Measurements from ENCODE around the gene IRF7. TPM values are rescaled to one million over a fixed set of nuclear protein-coding genes. Genes with fewer than 3 reads are reported as not detected.

IRF7 gene
- total RNA-seq (2014; rRNA removed) = 80.8 and 95.7 TPM in 2 replicates
- percentile 68 among the genes with signal in this experiment for Bru-seq, nascent RNA
- BruChase-seq, experiment 1, labeled RNA remaining after a 6-hour chase = percentile 85 among the genes with signal in this experiment
- BruChase-seq, experiment 2, labeled RNA remaining after a 2-hour chase = percentile 88 among the genes with signal in this experiment
- long read RNA-seq, transcript IRF7-203 (9 exons, 2,051 nt) = minor isoform, 39 of 801 reads
- long read RNA-seq, transcript IRF7-202 (10 exons, 1,807 nt) = minor isoform, 10 of 801 reads
- long read RNA-seq, transcript IRF7-201 (10 exons, 1,992 nt) = major isoform, 150 of 801 reads
- long read RNA-seq, transcript IRF7-205 (11 exons, 1,974 nt) = minor isoform, 146 of 801 reads
- long read RNA-seq, partial matches to known transcripts = 252 of 801 reads
- long read RNA-seq, other reads (novel, unspliced or antisense) = 194 of 801 reads

- ChIA-PET POLR2A (ENCODE audit: unreplicated experiment) (interaction anchor here (0.6 to 0.7 kb wide), 2 partner anchors 21 to 111 kb away, joined by 4 to 6 read pairs; partner anchors contain the start of gene DRD4), CTCF (no interaction called here)
- peaks cover 18% of the 10 kb centered on the region for H4K20me1 ChIP-seq (ENCODE audit: low read length)
- TSS peak; percentile 71 for BruUV-seq (replicated peaks)
- peak; percentile 89 for DNase-seq
- peak within 1 kb of the TSS; percentile 65 for H2AFZ ChIP-seq (ENCODE audit: low read length)
- intact Hi-C loops (cut with micrococcal nuclease) = loop anchor here (10.0 kb wide), 1 partner anchor 51 kb away; the partner anchor contains the start of genes LMNTD2 and RASSF7
- H3K9me2 ChIP-seq (replicated peaks; ENCODE audit: low read length) = no peaks in the 10 kb centered on the region
- H3K79me2 ChIP-seq (ENCODE audit: low read length) = peaks cover 8% of the 10 kb centered on the region; the same call in 1 of the 2 replicates
- peak within 1 kb of the TSS; percentile 65 for H3K9ac ChIP-seq (ENCODE audit: low read length)
- peak within 1 kb of the TSS; percentile 67 for H3K27ac ChIP-seq (ENCODE audit: low read length)
- H3K4me1 ChIP-seq (ENCODE audit: insufficient read depth, low read length) = peaks cover 28% of the 10 kb centered on the region
- H3K4me3 ChIP-seq (ENCODE audit: low read length) = peak within 1 kb of the TSS; percentile 79
- peak; percentile 73 for ATAC-seq
- TF ChIP-seq EZH2phosphoT487 (IDR thresholded peaks at IDR 0.05; ENCODE audit: borderline replicate concordance, low read length) (no peak), CTCF (conservative IDR thresholded peaks at IDR 0.05; ENCODE audit: low read depth, low read length) (no peak), EZH2 (IDR thresholded peaks at IDR 0.05; ENCODE audit: low read length, unreplicated experiment) (no peak)
- H3K4me2 ChIP-seq (ENCODE audit: low read length) = peak within 1 kb of the TSS; percentile 96
- H3K9me3 ChIP-seq (ENCODE audit: low read length) = no peaks in the 10 kb centered on the region
- peaks cover 20% of the 10 kb centered on the region for H3K36me3 ChIP-seq (ENCODE audit: low read depth, low read length)
- peaks cover 7% of the 10 kb centered on the region for H3F3A ChIP-seq (ENCODE audit: low read length, unreplicated experiment)
- H3K27me3 ChIP-seq (ENCODE audit: low read length) = no peaks in the 10 kb centered on the region
These were observed at the start of gene IRF7 for GRCh38 chr11:615504-616319. TSS of gene IRF7 (minus strand) at chr11:615950. CDS start at chr11:615364, 586 bp downstream.

- Histone ChIP-seq H3K27me3 (ENCODE audit: low read length) (no peaks in the 10 kb centered on the region), H3K4me2 (ENCODE audit: low read length) (no peak overlapping the region), H2AFZ (ENCODE audit: low read length) (no peak overlapping the region), H3K9me2 (replicated peaks; ENCODE audit: low read length) (no peaks in the 10 kb centered on the region), H3K27ac (ENCODE audit: low read length) (no peak overlapping the region), H3K36me3 (ENCODE audit: low read depth, low read length) (peaks cover 2% of the 10 kb centered on the region; the same call in 1 of the 2 replicates), H3K9me3 (ENCODE audit: low read length) (no peaks in the 10 kb centered on the region), H3K4me3 (ENCODE audit: low read length) (no peak overlapping the region), H3K9ac (ENCODE audit: low read length) (no peak overlapping the region), H3F3A (ENCODE audit: low read length, unreplicated experiment) (no peaks in the 10 kb centered on the region), H4K20me1 (ENCODE audit: low read length) (no peaks in the 10 kb centered on the region), H3K4me1 (ENCODE audit: insufficient read depth, low read length) (no peaks in the 10 kb centered on the region), H3K79me2 (ENCODE audit: low read length) (no peaks in the 10 kb centered on the region)
- intact Hi-C loops (cut with micrococcal nuclease) = no loop called here
- no peak for DNase-seq
- no TSS peak for BruUV-seq (replicated peaks)
- TF ChIP-seq EZH2 (IDR thresholded peaks at IDR 0.05; ENCODE audit: low read length, unreplicated experiment) = no peak
- no peak for TF ChIP-seq CTCF (conservative IDR thresholded peaks at IDR 0.05; ENCODE audit: low read depth, low read length)
- no peak for TF ChIP-seq EZH2phosphoT487 (IDR thresholded peaks at IDR 0.05; ENCODE audit: borderline replicate concordance, low read length)
- ATAC-seq = no peak
- ChIA-PET CTCF (no interaction called here), POLR2A (ENCODE audit: unreplicated experiment) (no interaction called here)
These were observed 49.4 kb upstream of the IRF7 start for GRCh38 chr11:665062-665703.
